ENCODE measurements around the gene HPF1. TPM values are rescaled to one million over a fixed set of nuclear protein-coding genes. Genes with fewer than 3 reads are reported as not detected.
A peak's percentile ranks its signal among the peaks of the same experiment; 100 is the strongest.

Gene HPF1
- total and polyA plus RNA-seq, 2 of the 13 experiments (the other 11 are each of a cell fraction or from before 2014, with no cell fraction given): 5.1 to 14.8 TPM

- DNase-seq (ENCODE audit: low spot score): no peak
- Histone ChIP-seq H3K79me2 (ENCODE audit: insufficient read depth, low read length) (no peaks in the 10 kb centered on the region), H3K9ac (ENCODE audit: insufficient read depth, low read depth, low read length) (no peak overlapping the region), H3K4me1 (ENCODE audit: insufficient read depth, low read length) (no peaks in the 10 kb centered on the region), H2AFZ (ENCODE audit: low read length) (no peak overlapping the region), H3K4me2 (ENCODE audit: low read depth, low read length) (no peak overlapping the region), H3K9me3 (ENCODE audit: low read length) (no peaks in the 10 kb centered on the region), H3K4me3 (replicated peaks in 1 of 3; ENCODE audit: insufficient read depth in 1 of 3, low read depth in 2 of 3, low read length in 3 of 3) (no peak overlapping the region), H4K20me1 (ENCODE audit: insufficient read depth, low read length) (no peaks in the 10 kb centered on the region), H3K27me3 (ENCODE audit: control insufficient read depth in 1 of 2, insufficient read depth in 2 of 2, low read length in 2 of 2) (no peaks in the 10 kb centered on the region), H3K36me3 (replicated peaks in 1 of 2; ENCODE audit: control insufficient read depth in 1 of 2, insufficient read depth in 2 of 2, low read length in 2 of 2) (peaks cover 0 to 24% of the 10 kb centered on the region in 2 experiments; a peak in 3 of 5 replicates), H3K27ac (ENCODE audit: extremely low read length, insufficient read depth, low read length) (no peak overlapping the region)
- intact Hi-C loops (cut with micrococcal nuclease; ENCODE audit: unreplicated experiment): no loop called here
- POLR2A ChIA-PET: no interaction called here
- BruUV-seq (replicated peaks): no TSS peak
- CTCF ChIA-PET (ENCODE audit: low intra/inter-chr PET ratio, low total read pairs): no interaction called here
- TF ChIP-seq PTBP1 (IDR thresholded peaks at IDR 0.05; ENCODE audit: low read depth, low read length, poor library complexity, severe bottlenecking) (no peak), NFE2L2 (IDR thresholded peaks at IDR 0.05; ENCODE audit: low read length) (0 out of 2 replicates have a peak, but pooled peaks have one; percentile 33)
- no peak for ATAC-seq
- 96% methylated on average over 5 of the region's 5 CpGs for WGBS (ENCODE audit: low lambda C conversion rate)
- no peak for FAIRE-seq
- in situ Hi-C loops (cut with HindIII; ENCODE audit: extremely low pct_ligation_motif_present, low pct_unique_long_range_greater_than_20kb): no loop called here
Measured at GRCh38 chr4:169690787-169691186, 67.0 kb downstream of the HPF1 start.

- intact Hi-C loops (cut with micrococcal nuclease; ENCODE audit: unreplicated experiment): no loop called here
- FAIRE-seq (no peak), DNase-seq (ENCODE audit: low spot score) (no peak), ATAC-seq (no peak)
- H3K27me3 ChIP-seq (ENCODE audit: control insufficient read depth in 1 of 2, insufficient read depth in 2 of 2, low read length in 2 of 2): no peaks in the 10 kb centered on the region
- POLR2A ChIA-PET: no interaction called here
- no peaks in the 10 kb centered on the region for H3K9me3 ChIP-seq (ENCODE audit: low read length)
- H3K9ac ChIP-seq (ENCODE audit: insufficient read depth, low read depth, low read length): no peak overlapping the region
- H2AFZ ChIP-seq (ENCODE audit: low read length): no peak overlapping the region
- peaks cover 0 to 24% of the 10 kb centered on the region in 2 experiments; a peak in 3 of 5 replicates for H3K36me3 ChIP-seq (replicated peaks in 1 of 2; ENCODE audit: control insufficient read depth in 1 of 2, insufficient read depth in 2 of 2, low read length in 2 of 2)
- no peaks in the 10 kb centered on the region for H3K79me2 ChIP-seq (ENCODE audit: insufficient read depth, low read length)
- H3K4me1 ChIP-seq (ENCODE audit: insufficient read depth, low read length): no peaks in the 10 kb centered on the region
- TF ChIP-seq NPAS2 (CRISPR knock-in tag; IDR thresholded peaks at IDR 0.05; ENCODE audit: borderline replicate concordance) (no peak), ZNF549 (CRISPR knock-in tag; IDR thresholded peaks at IDR 0.05) (no peak), ZNF10 (CRISPR knock-in tag; IDR thresholded peaks at IDR 0.05; ENCODE audit: borderline replicate concordance, low read depth) (no peak), ZBTB39 (CRISPR knock-in tag; IDR thresholded peaks at IDR 0.05) (no peak), GABPB1 (CRISPR knock-in tag; IDR thresholded peaks at IDR 0.05) (no peak), TRIM24 (CRISPR knock-in tag; IDR thresholded peaks at IDR 0.05) (no peak), JUND (CRISPR knock-in tag; IDR thresholded peaks at IDR 0.05) (no peak), KDM5A (IDR thresholded peaks at IDR 0.05; ENCODE audit: borderline replicate concordance, low read length) (no peak), ZNF788 (CRISPR knock-in tag; IDR thresholded peaks at IDR 0.05; ENCODE audit: borderline replicate concordance) (no peak), ZNF18 (CRISPR knock-in tag; IDR thresholded peaks at IDR 0.05; ENCODE audit: insufficient replicate concordance) (no peak), ZNF879 (CRISPR knock-in tag; IDR thresholded peaks at IDR 0.05) (no peak), ZNF746 (CRISPR knock-in tag; IDR thresholded peaks at IDR 0.05) (no peak), HOXA7 (CRISPR knock-in tag; IDR thresholded peaks at IDR 0.05) (no peak)
- H3K4me3 ChIP-seq (replicated peaks in 1 of 3; ENCODE audit: insufficient read depth in 1 of 3, low read depth in 2 of 3, low read length in 3 of 3): no peak overlapping the region
- CTCF ChIA-PET (ENCODE audit: low intra/inter-chr PET ratio, low total read pairs): no interaction called here
- 95% methylated on average over 1 of the region's 1 CpG for WGBS (ENCODE audit: low lambda C conversion rate)
- no peak overlapping the region for H3K27ac ChIP-seq (ENCODE audit: extremely low read length, insufficient read depth, low read length)
- no TSS peak for BruUV-seq (replicated peaks)
- H3K4me2 ChIP-seq (ENCODE audit: low read depth, low read length): no peak overlapping the region
- H4K20me1 ChIP-seq (ENCODE audit: insufficient read depth, low read length): no peaks in the 10 kb centered on the region
- in situ Hi-C loops (cut with HindIII; ENCODE audit: extremely low pct_ligation_motif_present, low pct_unique_long_range_greater_than_20kb): no loop called here
Measured at GRCh38 chr4:169689681-169690080, 68.1 kb downstream of the HPF1 start.

Measured in HepG2 (cell line).